Amniotic epithelial cell (primary cell): ENCODE measurements around the gene TMEM212.
"Not testable (repeated sequence)": the region's sequence is repeated elsewhere in the genome, so short reads cannot be mapped to it uniquely, and the experiment has no call there.

ENCODE experiments used
- DNase-seq: peaks from one replicate; pipeline ENCODE4 v3.0.0-alpha.2; 2010; ENCODE audit warnings: low read depth

Gene TMEM212

DNA sequence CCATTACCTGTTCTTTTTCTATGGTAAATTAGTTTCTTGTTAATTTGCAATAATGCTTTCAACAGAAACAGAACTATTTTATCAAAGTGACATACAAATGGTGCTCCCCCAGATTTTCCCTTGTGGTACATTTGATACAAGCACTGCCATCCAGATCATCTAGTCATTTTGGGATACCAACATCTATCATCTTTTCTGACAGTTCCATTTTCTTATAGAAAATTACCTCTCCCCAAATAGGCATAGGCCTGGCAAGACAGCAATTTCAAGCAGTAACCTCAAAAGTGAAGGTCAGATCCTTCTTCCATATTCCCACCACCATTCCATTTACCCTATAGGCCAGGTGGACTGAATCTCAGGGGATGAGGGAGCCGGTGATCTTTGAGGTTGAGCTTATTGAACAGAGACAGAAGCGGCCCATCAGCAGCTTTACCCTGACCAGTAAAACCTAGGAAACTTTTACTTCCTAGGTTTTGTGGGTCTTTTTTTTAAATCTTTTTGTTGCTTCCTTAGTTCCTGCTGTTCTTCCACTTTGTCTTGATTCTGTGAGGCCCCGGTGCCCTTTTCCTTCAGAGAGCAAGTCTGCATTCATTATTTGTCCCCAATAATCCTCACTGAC lies 29.8 kb upstream of the TMEM212 start:
- DNase-seq, result no peak

DNA sequence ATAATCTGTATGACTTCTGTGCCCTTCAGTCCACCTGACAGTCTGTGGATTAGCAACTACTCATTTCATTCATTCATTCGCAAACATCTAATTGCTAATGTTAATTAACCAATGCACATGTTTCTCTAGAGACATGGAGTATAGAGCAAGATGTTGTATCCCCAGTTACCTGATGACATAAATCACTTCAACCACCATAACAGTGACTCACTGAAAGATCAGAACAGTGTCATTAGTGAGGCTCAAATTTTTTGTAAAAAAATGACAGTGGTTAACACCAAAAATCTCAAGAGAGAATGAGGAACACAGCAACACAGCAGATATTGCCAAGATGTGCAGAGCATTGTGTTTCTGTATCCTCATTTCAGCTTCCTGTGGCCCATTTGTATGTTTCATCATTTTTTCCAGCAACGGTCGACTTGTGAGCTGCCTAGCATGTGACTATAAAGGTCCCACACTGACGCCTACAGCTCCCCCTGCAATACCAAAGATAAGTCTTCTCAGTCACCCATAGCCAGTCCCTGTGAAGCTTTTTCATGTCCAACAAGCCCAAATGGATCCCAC lies 29.2 kb upstream of the TMEM212 start:
- peak; percentile 33 for DNase-seq

DNA sequence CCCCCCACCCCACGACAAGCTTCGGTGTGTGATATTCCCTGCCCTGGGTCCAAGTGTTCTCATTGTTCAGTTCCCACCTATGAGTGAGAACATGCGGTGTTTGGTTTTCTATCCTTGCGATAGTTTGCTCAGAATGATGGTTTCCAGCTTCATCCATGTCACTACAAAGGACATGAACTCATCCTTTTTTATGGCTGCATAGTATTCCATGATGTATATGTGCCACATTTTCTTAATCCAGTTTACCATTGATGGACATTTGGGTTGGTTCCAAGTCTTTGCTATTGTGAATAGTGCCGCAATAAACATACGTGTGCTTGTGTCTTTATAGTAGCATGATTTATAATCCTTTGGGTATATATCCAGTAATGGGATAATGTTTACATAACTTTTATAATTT lies 28.5 kb upstream of the TMEM212 start:
- DNase-seq, result not testable (repeated sequence)

DNA sequence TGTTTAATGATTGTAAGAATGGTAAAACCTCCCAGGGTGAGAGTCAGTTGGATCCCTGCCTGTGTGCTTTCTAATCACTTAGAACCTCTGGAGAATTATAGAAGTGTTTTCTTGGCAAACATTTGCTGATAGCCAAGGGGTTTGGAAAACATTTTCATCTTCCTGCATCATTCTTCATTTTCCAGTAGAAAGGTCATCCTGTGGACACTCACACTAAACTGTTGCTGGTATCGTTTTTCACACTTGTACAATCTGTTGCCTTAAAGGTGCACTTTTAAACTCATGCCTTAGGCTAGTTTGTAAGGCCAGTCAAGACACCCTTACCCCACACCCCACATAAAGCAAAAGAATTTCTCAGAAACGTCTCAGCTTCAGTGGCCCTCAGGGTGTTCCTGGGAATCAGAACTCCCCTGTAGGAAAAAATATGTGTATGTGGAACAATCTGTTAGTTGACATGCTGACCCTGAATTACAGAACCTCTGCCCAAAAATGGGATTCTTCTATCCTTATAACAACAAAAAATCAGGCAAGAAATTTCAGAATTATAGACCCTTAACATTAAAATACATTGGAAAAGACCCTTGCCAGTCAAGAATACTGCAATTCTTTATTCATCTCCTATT lies 27.1 kb upstream of the TMEM212 start:
- DNase-seq, result no peak

DNA sequence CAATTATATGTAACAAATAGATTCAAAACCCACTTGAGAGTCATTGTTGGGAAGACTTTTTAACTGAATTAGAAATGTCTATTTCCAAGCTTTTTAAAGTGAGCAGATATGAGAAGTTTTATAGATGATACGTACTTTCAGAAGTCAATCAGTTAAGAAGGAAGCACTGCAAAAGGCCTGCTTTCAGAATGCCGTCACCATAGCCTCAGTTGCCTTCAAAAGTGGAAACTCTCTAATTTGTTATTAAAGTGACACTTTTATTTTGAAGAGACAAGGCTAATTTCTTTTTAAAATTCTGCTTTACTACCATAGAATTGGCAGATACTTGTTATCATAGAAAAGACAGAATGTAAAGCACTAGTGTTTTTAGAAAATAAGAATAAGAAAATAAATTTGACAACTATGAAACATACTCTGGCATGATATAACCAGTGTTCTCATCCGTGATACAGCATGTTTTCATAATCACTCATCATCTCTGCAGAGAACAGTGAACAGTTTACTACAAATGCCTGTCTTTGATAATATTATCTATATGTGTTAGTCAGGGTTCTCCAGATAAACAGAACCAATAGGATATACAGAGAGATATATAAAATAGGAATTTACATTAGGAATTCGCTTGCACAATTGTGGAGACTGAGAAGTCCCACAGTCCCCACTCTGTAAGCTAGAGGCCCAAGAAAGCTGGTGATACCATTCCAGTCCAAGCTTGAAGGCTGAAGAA lies 25.9 kb upstream of the TMEM212 start:
- no peak for DNase-seq

DNA sequence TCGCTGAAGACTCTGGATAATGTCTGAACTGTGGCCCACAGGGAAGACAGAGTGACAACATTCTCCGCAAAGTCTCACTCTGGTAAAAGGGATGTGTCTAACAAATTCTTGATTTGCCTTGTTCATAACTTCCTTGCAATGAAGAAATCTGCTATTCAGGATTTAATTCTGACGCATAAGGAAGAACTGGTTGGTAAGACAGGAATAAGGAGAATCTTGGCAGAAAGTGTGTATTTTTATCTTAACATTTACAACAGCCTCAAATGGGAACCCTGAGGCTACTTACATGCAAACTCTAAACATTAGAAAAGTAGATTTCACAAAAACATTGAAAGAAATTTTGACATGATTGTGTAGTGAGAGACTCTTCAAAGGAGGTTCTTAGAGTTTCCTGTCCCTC lies 22.1 kb upstream of the TMEM212 start:
- DNase-seq, result peak; percentile 55

DNA sequence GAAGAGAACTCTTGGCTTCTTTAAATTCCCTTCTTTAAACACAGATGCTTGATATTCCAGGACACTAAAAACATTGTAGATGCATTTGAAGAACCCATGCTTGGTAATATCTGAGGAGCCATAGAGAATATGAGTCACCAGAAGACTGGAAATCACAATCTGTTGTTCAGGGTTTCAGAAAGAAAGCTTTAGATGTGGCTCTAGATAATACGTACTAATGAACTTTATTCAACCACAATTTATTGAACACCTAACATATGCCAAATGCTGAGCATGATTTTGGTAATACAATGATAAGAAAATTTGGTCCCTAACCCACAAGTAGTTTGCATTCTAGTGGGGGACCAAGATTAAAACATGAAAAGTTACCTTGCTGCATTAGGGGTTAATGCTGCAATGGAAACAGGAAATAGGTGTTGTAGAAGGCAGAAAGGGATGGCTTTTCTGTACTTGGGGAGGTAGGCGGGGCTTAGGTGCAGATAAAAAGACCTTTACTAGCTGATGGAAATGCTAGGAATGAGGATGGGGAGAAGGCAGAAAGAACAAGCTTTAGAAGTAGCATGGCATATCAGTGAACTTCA lies 21.3 kb upstream of the TMEM212 start:
- no peak for DNase-seq

DNA sequence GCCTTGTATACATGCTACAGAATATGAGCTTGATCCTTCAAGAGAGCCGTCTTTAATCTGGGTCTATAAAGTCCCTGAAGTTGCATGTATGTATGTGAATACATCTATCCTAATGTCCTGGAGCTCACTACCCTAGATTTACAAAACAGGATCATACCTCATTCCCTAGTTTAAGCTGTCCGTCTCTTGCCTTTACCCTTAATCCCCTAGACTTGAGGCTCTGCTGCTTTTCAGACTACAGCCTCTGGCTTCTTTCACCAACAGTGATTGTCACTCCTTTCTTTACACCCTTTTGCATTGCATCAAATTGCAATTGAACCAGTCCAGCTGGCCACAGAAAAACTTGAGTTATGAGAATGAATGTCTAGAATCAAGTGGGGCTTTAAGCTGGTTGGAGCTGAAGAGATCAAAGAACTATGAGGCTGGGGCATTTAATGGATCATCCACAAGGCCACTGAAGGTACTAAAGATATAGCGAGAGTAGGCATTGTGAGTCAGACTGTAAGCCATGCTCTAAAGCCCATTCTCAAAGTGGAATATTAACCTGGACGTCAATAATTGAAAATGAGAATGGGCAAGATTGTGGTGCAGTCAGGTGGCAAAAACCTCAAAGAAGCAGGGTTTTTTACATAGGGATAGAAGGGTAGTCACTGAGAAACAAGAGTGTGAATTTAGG lies 20.6 kb upstream of the TMEM212 start:
- no peak for DNase-seq

DNA sequence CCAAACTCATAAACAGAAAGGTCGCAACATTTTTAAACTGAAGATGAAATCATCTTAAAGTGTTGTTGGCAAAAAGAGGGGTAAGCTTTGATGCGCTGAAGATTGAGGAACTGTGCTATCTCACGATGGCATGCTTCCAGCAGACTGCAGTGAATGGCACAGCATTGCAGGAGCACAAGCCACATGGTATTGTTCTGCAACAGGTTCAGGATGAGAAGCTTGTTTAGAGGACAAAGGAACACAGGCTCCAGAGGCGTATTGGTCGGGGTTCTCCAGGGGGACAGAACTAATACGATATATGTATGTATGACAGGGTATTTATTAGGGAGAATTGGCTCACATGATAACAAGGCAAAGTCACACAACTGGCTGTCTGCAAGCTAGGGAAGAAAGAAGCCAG lies 19.0 kb upstream of the TMEM212 start:
- no peak for DNase-seq

DNA sequence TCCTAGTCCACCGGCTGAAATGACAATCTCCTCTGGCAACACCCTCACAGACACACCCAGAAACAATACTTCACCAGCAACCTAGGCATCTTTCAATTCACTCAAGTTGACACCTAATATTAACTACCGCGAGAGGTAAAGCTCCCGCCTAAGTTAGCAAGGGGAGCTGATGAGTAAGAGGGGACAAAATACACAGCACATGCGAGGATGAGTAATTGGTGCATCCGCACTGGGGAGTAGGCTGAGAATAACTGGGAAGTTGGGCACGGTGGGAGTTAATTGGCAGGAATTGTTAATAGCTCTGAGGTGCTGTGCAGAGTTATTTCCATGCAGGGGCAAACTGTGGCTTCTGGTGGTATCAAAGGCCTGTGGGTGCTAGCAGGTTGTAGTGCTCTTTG lies 18.3 kb upstream of the TMEM212 start:
- DNase-seq, result peak; percentile 67

DNA sequence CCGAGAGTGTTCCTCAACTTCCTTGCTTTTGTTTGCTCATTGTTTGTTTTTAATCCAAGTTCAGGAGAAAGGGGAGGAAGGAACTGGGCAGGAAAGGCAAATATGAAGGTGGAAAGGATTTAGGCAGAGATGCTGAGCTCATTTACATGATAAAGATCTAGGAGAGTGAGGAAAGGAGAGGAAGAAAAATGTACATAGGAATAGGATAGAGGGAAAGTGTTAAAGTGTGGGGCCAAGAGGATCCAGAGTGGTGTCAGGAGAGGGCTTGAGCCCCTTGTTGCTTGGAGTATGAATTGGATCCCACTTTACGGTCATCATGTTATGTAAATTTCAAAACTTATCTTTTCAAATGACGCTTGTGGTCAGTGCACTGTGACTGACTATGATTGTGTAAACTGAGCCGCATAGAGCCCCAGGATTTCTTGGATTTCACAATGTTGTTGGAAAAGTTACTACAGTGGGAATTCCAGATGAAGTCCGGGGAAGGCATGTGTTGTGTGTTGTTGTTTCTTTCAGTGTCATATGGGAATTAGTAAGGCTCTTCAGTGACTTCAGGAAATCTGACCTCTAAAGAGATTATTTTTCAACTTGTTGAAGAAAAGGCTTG lies 17.8 kb upstream of the TMEM212 start:
- DNase-seq, result peak; percentile 96

DNA sequence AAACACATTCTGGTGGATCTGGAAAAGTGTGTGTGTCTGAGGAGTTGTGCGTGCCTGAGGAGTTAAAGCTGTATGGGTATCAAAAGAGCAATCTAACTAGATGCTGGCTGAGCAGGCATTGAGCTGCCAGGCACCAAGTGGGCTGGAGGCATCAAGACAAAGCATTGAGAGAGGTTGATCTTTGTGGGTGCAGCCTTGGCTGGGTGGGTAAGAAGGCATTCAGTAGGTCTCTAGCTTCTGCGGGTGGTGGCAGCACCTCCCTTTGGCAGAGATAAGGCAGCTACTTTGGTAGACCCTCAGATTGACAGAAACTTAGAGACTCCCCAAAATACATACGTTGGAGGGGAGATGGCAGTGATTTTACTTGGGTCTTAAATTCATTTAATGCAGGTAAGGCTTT lies 15.8 kb upstream of the TMEM212 start:
- DNase-seq, result no peak

DNA sequence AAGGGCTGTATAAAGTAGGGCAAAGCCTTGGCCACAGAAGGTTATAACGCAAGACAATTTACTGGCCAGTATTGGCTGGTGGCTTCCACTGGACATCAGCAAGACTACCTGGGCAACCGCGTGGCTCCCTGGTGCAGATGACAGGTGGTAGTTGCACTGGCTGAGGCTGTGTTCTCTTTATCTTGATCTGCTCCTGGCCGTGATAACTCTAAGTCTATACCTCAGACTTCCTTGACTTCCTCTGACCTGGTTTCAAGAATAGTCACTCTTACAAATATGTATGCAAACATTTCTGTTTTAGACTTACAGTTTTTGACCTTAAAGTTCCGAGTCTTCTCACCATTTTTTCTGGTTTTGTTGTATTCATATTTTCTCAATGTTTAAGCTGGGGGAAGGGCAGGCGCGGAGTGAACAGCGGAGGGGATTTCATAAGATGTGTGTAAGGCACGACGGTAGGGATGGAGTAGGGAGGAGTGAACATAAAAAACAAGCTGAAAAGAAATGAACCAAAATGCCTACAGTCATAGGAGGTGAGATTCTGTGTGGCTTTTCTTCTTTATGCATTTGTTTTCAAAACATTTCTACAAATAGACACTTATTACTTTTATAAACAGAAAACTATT lies 15.2 kb upstream of the TMEM212 start:
- DNase-seq, result peak; percentile 46

DNA sequence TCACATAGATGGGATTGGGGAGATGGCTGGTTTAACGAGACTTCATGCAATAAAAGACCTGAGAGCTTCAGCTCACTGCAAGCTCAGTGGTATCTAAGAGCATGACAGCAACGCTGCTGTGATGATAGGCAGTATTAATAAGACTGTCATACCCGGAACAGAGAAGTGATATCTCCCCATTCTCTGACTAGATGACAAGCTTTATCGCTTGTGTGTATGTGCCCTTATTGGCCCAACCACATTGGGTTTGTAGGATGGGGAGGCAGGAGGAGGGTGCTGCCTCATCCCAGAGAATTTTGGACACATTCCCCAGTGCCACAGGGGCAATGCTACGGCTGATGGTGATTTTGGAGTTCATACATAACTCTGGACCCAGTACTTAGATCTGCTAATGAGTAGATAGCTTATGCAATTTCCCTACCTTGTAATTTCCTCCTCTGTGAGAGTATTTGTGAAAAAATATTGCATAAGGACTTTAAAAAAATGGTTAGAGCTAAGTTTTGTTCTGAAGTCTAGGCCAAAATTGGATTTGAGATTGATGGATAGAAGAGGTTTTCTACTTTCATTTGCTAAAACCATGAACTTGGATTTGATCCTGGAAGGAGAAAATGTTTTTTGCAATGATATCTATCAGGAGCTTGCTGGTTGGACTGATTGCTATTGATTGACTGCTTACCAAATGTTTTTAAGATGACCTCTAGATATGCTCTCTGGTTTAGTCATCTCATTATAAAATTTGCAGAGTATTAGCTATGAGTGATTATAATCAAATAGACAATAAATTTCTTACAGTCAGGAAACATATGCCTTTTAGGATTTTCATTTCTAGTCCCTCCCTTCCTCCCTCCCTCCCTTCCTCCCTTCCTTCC lies 14.0 kb upstream of the TMEM212 start:
- DNase-seq, result peak; percentile 41

DNA sequence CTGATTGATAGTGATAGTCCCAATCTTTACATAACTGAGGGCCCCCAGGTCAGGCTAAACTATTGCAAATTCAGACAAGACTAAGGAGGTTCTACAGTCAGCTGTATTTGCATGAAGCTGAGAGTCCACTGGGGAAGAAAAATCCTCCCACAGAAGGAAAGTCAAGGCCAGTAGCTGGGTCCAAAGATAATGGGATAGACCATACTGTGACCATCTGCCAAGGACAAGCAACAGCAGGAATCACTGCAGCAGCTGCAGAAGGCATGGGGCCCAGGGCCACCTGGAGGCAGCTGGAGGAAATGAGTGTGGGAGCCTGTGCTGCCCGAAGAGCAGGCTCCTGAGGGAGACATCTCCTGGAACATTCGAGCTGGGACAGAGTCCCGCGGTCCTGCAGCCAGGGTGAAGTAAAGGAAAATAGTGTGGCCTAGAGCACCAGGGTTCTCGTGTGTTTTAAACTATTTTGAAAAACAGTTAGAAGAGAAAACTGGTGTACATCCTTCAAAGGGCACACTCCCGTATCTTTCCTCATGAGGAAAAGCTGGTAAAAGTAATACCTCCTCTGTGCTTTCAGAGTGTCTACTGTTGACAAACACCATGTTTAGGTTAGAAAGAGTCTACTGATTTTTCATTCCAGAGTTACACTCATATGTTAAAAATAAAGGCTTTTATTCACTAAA lies 13.2 kb upstream of the TMEM212 start:
- peak; percentile 81 for DNase-seq

DNA sequence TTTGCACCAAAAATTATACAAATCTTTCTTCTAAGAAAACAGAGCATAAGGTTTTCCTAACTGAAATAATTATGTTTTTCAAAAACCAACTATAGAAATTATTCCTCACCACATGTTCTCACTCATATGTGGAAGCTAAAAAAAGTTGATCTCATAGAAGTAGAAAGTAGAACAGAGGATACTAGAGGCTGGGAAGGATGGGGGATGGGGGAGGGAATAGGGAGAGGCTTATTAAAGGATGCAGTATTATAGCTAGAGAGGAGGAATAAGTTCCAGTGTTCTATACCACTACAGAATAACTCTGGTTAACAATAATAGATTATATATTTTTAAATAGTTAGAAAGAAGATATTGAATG lies 12.7 kb upstream of the TMEM212 start:
- DNase-seq, result no peak

DNA sequence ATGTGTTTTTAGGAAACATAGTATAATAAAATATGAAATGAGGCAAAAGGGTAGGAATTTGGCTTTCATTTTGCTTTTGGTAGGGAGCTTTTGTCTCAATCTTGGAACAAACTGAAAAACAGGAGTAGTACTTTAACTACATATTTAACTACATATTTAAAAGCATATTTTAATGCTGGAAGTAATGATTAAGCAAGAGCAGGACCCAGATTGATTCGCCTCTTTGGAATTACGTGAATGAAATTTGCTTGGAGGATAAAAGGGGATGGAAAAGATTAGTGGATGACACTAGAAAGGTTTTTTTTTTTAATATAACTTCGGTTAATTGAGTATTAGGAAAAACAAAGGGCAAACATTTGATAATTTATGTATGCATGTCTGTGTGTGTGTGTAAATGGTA lies 11.2 kb upstream of the TMEM212 start:
- peak; percentile 35 for DNase-seq

DNA sequence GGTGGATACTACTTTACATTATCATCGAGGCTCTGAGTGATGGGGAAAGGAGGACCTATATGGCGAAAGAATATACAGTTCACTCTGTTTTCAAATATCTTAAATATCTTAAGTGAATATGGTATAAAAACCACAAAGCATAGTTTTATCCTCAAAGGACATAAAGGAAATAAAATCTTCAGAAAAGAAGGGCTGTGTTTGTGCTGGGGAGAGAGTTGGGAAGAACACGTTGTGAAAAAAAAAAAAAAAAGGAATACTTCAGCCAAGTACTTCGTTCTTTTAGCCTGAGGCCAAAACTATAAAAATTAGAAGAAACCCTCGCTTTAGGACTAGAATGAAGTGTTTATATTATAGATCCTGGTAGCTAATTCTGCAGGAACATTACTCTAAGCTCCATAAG lies 10.2 kb upstream of the TMEM212 start:
- no peak for DNase-seq

DNA sequence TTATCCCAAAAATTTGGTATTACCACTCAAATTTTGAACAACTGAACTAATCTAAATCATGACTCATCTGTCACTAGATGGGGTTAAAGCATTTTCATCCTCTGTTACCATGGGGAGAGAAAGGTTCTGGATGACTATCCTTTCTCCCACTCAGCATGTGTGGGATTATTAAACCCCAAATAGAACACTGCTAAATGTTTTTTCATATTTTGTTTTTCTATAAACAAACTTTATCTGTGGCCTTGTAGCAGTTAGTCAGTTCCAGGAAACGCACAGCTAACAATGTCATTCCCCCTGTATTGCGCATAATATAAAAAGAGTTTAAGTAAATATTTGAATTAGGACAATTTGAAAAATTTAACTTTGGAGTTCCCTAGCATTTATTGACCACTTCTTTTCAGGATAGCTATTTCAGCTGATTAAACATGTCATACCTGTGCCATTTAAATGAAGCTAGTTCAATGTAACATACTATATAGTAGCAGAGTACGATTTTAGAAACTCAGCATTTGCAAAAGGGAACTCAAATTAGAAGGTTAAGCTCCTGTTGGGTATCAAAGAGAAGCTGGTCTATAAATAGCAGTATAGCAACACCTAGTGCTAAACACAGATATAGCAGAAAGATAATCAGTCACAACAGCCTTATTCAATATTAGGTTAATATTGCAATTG lies 9.2 kb upstream of the TMEM212 start:
- DNase-seq, result peak; percentile 85
